ENCODE results near the gene AGPAT4.

DNA sequence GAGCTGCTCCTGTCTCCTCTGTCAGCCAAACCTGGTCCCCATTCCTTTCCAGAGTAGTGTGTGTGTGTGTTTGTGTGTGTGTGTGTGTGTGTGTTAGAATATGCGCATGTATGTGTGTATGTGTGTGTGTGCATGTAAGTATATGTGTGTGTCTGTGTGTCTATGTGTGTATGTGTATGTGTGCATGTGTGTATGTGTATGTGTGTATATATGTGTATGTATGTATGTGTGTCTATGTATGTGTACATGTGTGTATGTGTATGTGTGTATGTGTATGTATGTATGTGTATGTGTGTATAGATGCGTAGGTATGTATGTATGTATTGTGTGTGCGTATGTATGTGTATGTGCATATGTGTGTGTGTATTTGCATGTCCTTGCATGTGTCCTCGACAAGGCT lies 79.5 kb downstream of the AGPAT4 start:
- TF ChIP-seq, protein P1, sequence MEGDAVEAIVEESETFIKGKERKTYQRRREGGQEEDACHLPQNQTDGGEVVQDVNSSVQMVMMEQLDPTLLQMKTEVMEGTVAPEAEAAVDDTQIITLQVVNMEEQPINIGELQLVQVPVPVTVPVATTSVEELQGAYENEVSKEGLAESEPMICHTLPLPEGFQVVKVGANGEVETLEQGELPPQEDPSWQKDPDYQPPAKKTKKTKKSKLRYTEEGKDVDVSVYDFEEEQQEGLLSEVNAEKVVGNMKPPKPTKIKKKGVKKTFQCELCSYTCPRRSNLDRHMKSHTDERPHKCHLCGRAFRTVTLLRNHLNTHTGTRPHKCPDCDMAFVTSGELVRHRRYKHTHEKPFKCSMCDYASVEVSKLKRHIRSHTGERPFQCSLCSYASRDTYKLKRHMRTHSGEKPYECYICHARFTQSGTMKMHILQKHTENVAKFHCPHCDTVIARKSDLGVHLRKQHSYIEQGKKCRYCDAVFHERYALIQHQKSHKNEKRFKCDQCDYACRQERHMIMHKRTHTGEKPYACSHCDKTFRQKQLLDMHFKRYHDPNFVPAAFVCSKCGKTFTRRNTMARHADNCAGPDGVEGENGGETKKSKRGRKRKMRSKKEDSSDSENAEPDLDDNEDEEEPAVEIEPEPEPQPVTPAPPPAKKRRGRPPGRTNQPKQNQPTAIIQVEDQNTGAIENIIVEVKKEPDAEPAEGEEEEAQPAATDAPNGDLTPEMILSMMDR (conservative IDR thresholded peaks at IDR 0.05; ENCODE audit: low read length): no peak
- TF ChIP-seq EZH2phosphoT487 (IDR thresholded peaks at IDR 0.05; ENCODE audit: borderline replicate concordance): no peak
